HG03060 (cell line): ENCODE measurements around the gene CHRM4.

ENCODE experiments used
- ATAC-seq: cut with Tn5 transposase; IDR thresholded peaks from one replicate; pipeline ENCODE4 v1.9.1; 2021; ENCODE audit warnings: low read depth, moderate number of reproducible peaks; ENCODE audit not compliant: unreplicated experiment

Gene CHRM4

GRCh38 chr11:46404476-46405017, 13.0 kb upstream of the CHRM4 start:
- no peak for ATAC-seq

GRCh38 chr11:46402957-46403902, 11.7 kb upstream of the CHRM4 start:
- no peak for ATAC-seq

DNA sequence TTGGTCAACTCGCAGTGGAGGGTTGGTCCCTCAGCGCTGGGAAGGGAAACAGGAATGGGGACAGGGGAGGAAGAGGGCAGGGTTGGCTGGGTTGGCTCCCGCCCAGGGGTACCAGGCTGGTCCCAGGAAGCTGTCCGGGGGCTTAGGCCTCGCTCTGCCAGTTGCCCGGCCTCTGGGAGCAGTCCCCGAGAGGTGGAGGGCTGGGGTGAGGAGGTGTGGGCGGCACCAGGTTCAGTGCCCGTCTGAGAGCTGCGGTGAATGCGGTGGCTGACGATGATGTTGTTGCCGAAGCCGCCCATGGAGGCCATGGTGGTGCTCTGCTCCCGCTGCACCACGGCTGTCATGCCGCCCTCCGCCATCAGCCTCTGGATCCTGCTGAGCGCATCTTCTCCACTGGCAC, 6.0 kb upstream of the CHRM4 start:
- no peak for ATAC-seq

DNA sequence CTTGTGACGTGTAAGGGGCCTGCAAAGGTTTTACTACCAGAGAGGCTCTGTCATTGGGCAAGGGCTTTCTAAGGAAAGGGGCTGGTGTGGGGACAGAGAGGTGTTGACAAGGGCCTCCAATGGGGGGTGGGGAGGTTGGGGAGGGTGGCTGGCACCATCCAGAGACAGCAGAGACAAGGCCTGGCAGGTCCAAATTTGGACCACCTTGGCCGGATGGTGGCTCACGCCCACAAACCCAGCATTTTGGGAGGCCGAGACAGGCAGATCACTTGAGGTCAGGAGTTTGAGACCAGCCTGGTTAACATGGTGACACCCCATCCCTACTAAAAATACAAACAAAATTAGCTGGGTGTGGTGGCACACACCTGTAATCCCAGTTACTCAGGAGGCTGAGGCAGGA, 2.2 kb upstream of the CHRM4 start:
- ATAC-seq: no peak

DNA sequence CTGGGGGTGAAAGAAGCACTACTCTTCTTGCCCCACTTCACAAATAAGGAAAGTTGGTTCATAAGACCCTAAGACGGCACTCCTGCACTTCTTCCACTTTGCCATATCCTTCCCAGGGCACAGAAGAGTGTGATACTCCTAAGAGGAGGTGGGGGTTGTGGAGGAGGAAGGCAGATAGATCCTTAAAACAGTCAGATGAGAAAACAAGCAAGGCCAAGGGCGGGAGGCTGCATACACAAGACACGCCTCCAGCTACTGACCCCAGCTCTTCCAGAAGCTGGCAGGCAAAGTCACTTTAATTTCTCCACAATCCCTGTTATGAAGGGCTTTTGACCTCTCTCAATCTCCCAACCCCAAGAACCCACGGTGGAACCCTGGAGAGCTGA, 1.6 kb upstream of the CHRM4 start:
- ATAC-seq: no peak

DNA sequence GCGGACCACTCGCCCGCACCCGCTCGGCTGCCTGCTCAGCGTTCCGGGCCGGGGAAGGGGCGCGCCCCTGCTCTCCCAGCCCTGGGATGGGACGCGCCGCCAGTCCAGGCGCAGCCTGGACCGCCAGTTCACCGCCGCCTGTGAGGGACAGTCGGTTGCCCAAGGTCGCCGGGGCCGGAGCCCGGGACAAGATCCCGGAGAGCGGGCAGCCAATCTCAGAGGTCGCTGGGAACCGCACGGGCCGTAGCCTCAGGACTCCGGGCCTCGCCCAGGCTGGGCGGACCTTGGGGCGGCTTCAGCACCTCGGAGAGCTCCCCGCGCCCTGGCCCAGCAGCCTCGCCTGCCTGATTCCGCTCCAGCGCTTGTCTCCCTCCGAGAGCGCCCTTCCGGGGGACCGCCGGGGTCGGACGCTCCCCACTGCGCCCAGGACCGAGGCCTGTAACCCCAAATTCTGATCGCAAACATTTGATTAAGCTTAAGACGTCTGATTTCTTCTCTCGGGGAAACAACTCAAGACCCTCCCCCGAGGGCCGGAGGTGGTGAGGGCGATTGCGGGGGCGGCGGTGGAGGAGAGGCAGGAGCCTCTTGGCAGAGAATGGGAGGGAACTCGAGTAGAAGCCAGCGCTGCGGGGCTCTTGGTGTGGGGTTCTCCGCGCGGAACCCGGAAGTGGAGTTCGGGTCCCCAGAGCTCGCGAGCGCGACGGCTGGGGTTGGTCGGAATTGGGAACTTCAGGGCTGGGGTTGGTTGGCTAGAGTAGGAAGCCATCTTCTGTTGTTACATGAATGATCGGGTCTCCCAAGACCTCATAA, 1.1 kb upstream of the CHRM4 start:
- no peak for ATAC-seq

- ATAC-seq: no peak
Observed at GRCh38 chr11:46391186-46391577, 394 bp downstream of the CHRM4 start.

- no peak for ATAC-seq
Observed at GRCh38 chr11:46390331-46391171, 1.0 kb downstream of the CHRM4 start.

DNA sequence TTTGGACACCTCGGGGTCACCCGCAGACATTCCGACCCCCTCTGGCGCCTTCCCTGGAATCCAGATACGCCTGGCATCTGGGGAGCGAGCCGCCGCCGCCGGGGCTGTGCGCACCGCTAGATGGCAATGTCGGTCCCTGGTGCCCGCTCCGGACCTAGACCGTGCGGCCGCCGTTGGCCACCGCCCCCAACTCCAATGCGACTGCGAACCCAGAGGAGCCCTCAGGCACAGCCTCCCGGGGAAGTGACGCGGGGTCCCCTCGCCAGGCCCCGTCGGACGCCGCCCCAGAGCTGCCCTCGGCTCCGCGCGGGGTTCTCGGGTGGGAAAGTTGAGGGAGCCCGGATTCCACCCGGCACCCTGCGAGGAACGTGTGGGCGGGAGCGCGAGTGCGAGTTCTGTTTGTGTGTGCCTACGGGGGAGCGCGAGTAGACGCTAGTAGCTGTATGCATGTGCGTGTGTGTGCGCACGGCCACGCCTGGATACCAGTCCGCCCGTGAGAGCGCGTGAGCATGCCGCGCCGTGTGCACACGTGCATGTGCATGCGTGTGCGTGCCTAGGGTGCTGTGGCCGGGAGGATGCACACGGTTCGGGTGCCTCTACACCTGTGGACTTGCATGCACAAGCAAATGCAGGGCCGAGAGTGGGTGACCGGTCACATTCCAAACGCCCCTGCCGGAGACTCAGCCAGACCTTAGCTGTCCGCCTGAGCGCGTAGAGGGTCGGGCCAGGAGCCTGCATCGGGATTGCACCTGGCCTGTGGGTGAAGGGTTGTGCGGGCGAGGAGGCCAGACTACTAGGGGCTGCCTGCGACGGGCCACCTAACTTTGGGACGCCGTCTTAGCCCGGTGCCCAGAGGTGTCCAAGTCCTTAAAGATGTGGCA, 1.9 kb downstream of the CHRM4 start:
- no peak for ATAC-seq

DNA sequence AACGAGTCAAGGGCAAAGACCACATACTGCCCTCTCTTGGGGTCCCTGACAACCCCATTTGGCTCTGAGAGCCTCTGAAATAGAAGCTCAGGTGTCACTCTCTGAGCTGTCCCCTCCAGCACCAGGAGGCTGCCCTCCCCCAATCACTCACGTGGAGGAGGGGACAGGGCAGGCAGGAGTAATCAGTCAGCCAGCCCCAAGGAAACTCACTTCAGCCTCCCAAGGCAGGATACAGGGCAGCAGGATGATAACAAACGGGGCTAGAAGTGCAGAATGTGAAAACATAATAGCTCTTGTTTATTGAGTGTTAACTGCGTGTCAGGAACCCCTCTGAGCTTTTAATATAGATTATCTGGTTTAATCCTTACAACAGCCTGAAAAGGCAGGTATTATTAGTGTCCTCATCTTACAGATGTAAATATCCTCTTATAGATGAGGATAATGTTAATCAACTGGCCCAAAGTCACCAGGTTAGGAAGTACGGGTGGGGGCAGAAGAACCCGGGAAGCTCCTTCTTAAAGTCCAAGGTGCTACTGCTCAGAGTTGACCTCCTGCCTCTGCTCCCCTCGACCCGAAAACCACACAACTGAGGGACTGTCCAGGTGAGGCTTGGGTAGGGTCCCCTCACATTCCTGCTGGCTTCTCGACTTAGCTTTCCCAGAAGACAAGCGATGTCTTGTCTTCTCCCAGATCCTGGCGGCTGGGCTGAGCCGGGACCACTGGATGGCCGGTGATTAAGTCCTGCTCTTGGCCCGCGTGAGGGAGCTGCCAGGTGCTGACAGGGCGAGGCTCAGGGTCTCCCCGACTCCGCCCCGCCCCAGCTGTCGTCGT, 2.7 kb downstream of the CHRM4 start:
- ATAC-seq: no peak

GRCh38 chr11:46387919-46388618, 3.5 kb downstream of the CHRM4 start:
- no peak for ATAC-seq

DNA sequence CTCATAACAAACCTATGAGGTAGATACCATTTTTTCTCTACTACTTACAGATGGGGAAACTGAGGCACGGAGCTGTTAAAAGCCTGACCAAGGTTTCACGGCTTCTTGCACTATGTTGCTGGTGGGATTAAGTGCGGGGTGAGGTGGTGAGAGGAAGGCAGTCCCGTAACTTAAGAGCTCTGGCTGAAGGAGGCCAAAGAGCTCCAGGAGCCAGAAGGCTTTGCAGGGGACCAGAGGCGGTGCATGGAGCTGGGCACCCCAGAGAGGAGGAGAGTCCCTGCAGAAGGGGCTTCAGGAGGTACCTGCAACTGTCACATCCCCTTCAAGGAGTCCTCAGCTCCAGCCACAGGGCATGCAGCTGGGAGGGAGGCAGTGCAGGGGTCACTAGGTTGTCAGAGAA, 4.1 kb downstream of the CHRM4 start:
- ATAC-seq: no peak

DNA sequence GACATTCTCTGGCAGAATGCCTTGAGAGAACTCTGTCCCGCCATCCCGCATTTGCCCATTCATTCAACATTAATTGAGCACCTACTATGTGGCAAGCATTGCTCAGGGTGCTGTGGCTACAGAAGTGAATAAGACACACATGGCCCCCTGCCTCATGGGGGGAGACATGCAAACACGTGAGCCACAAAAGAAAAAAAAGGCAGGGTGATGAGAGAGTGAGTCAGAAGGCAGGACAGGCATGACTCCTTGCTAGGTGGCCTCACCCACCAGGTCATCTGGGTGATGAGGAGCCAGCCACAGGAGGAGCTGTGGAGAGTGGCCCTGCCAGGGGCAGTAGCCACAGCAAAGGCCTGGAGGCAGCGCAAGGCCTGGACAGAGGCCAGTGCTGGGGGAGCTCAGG, 4.9 kb downstream of the CHRM4 start:
- no peak for ATAC-seq

DNA sequence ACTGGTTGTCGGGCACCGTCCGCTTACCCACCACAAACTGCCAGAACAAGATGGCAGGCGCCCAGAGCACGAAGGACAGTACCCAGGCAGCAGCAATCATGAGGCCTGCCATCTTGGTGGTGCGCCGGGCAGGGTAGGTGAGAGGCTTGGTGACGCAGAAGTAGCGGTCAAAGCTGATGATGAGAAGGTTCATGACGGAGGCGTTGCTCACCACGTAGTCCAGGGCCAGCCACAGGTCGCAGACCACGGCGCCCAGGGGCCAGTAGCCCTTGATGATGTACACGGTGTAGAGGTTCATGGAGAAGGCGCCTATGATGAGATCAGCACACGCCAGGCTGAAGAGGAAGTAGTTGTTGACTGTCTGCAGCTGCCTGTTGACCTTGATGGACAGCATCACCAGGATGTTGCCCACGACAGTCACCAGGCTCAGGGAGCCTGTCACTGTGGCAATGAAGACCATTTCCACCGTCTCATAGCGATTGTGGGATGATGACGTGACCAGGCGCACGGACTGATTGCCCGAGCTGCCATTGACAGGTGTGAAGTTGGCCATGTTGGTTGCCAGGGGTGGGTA, 5.5 kb downstream of the CHRM4 start:
- no peak for ATAC-seq

- no peak for ATAC-seq
Observed at GRCh38 chr11:46385169-46386004, 6.2 kb downstream of the CHRM4 start.

DNA sequence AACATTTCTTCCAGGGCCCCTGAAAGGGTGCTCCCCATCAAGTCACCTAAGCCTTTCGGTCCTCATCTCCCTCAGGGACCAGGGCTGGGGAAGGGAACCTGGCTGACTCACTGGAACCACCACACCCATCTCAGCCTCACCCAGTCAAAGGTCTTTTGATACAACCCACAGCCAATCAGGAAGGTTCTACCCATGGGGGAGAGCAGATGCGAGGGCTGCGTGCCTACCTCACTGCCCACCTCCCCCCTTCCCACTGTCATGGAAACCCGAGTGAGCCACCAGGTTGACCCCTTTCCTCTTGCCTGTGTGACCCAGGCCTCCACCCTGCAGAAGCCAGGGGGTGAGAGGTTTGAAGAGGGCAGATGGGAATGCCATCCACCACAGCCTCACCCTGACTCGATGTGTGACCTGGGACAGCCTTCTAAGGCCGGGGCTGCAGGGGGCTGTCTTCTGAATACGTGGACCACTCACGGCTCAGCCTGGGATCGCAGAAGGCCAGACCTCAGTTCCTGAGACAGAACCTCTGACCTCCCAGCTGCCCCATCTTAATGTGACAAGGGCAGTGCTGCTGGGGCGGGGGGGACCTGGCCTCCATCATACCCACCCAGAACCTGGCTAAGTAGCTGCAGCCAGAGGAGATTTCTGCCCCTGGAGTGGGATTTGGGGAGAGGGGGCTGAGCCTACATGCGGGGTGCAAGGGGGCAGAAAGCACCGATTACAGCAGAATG, 7.4 kb downstream of the CHRM4 start:
- no peak for ATAC-seq
